ENCODE results near the gene MBNL2.

Gene MBNL2

GRCh38 chr13:97342936-97343335 is 120.8 kb downstream of the MBNL2 start:
- no peak for TF ChIP-seq ZBTB7A (IDR thresholded peaks at IDR 0.05; ENCODE audit: low read depth)
- TF ChIP-seq YY1 (IDR thresholded peaks at IDR 0.05; ENCODE audit: low read depth) = no peak
- no peak for TF ChIP-seq TEAD4 (IDR thresholded peaks at IDR 0.05)
- TF ChIP-seq TAF1 (IDR thresholded peaks at IDR 0.05; ENCODE audit: low read depth) = no peak
- no peak for TF ChIP-seq FOXM1 (IDR thresholded peaks at IDR 0.05; ENCODE audit: borderline replicate concordance, low read depth)

GRCh38 chr13:97344265-97345175 is 122.4 kb downstream of the MBNL2 start:
- TF ChIP-seq YY1 (IDR thresholded peaks at IDR 0.05; ENCODE audit: low read depth) = no peak
- TF ChIP-seq RAD21 (IDR thresholded peaks at IDR 0.05; ENCODE audit: low read depth) = peak; percentile 79

GRCh38 chr13:97346097-97346496 is 124.0 kb downstream of the MBNL2 start:
- no peak for TF ChIP-seq EGR1 (IDR thresholded peaks at IDR 0.05)
- TF ChIP-seq USF1 (IDR thresholded peaks at IDR 0.05) = no peak
- TF ChIP-seq ZBTB7A (IDR thresholded peaks at IDR 0.05; ENCODE audit: low read depth) = no peak
- no peak for TF ChIP-seq CEBPB (IDR thresholded peaks at IDR 0.05)
- TF ChIP-seq REST (IDR thresholded peaks at IDR 0.05; ENCODE audit: low read depth) = no peak
- no peak for TF ChIP-seq YY1 (IDR thresholded peaks at IDR 0.05; ENCODE audit: low read depth)
- no peak for TF ChIP-seq NFIC (IDR thresholded peaks at IDR 0.05)
- no peak for TF ChIP-seq EP300 (IDR thresholded peaks at IDR 0.05; ENCODE audit: borderline replicate concordance)
- TF ChIP-seq TCF12 (IDR thresholded peaks at IDR 0.05; ENCODE audit: low read depth) = no peak
- TF ChIP-seq TEAD4 (IDR thresholded peaks at IDR 0.05) = no peak
- no peak for TF ChIP-seq TAF1 (IDR thresholded peaks at IDR 0.05; ENCODE audit: low read depth)
- no peak for TF ChIP-seq FOXM1 (IDR thresholded peaks at IDR 0.05; ENCODE audit: borderline replicate concordance, low read depth)
- no peak for TF ChIP-seq CREB1 (IDR thresholded peaks at IDR 0.05; ENCODE audit: low read depth)
- no peak for TF ChIP-seq MAX (IDR thresholded peaks at IDR 0.05)
- TF ChIP-seq RAD21 (IDR thresholded peaks at IDR 0.05; ENCODE audit: low read depth) = no peak

GRCh38 chr13:97346561-97347254 is 124.6 kb downstream of the MBNL2 start:
- TF ChIP-seq CEBPB (IDR thresholded peaks at IDR 0.05) (no peak), RAD21 (IDR thresholded peaks at IDR 0.05; ENCODE audit: low read depth) (no peak), EP300 (IDR thresholded peaks at IDR 0.05; ENCODE audit: borderline replicate concordance) (no peak), EGR1 (IDR thresholded peaks at IDR 0.05) (no peak), TAF1 (IDR thresholded peaks at IDR 0.05; ENCODE audit: low read depth) (no peak), CREB1 (IDR thresholded peaks at IDR 0.05; ENCODE audit: low read depth) (no peak), MAX (IDR thresholded peaks at IDR 0.05) (no peak), USF1 (IDR thresholded peaks at IDR 0.05) (no peak), ZBTB7A (IDR thresholded peaks at IDR 0.05; ENCODE audit: low read depth) (no peak), REST (IDR thresholded peaks at IDR 0.05; ENCODE audit: low read depth) (no peak), TCF12 (IDR thresholded peaks at IDR 0.05; ENCODE audit: low read depth) (no peak), FOXM1 (IDR thresholded peaks at IDR 0.05; ENCODE audit: borderline replicate concordance, low read depth) (no peak), NFIC (IDR thresholded peaks at IDR 0.05) (no peak), TEAD4 (IDR thresholded peaks at IDR 0.05) (no peak), YY1 (IDR thresholded peaks at IDR 0.05; ENCODE audit: low read depth) (no peak)

GRCh38 chr13:97347255-97347932 is 125.3 kb downstream of the MBNL2 start:
- TF ChIP-seq YY1 (IDR thresholded peaks at IDR 0.05; ENCODE audit: low read depth) (no peak), USF1 (IDR thresholded peaks at IDR 0.05) (no peak), EGR1 (IDR thresholded peaks at IDR 0.05) (no peak), FOXM1 (IDR thresholded peaks at IDR 0.05; ENCODE audit: borderline replicate concordance, low read depth) (no peak), EP300 (IDR thresholded peaks at IDR 0.05; ENCODE audit: borderline replicate concordance) (no peak), TEAD4 (IDR thresholded peaks at IDR 0.05) (no peak), CEBPB (IDR thresholded peaks at IDR 0.05) (no peak), NFIC (IDR thresholded peaks at IDR 0.05) (no peak), CREB1 (IDR thresholded peaks at IDR 0.05; ENCODE audit: low read depth) (no peak), RAD21 (IDR thresholded peaks at IDR 0.05; ENCODE audit: low read depth) (no peak), ZBTB7A (IDR thresholded peaks at IDR 0.05; ENCODE audit: low read depth) (no peak), TAF1 (IDR thresholded peaks at IDR 0.05; ENCODE audit: low read depth) (no peak), MAX (IDR thresholded peaks at IDR 0.05) (no peak), REST (IDR thresholded peaks at IDR 0.05; ENCODE audit: low read depth) (no peak), TCF12 (IDR thresholded peaks at IDR 0.05; ENCODE audit: low read depth) (no peak)
